Stimulated activated CD8-positive, alpha-beta memory T cell treated with anti-CD3 and anti-CD28 coated beads, Interleukin-7, amount 100 ng/mL, for 24 hours (primary cell): ENCODE data around the gene TROAP.
"Not testable (repeated sequence)": the region's sequence is repeated elsewhere in the genome, so short reads cannot be mapped to it uniquely, and the experiment has no call there.

Source experiments
- DNase-seq: peaks from one replicate; pipeline ENCODE4 v3.0.0-alpha.2; 2020; ENCODE audit warnings: low read depth

Gene TROAP, protein sequence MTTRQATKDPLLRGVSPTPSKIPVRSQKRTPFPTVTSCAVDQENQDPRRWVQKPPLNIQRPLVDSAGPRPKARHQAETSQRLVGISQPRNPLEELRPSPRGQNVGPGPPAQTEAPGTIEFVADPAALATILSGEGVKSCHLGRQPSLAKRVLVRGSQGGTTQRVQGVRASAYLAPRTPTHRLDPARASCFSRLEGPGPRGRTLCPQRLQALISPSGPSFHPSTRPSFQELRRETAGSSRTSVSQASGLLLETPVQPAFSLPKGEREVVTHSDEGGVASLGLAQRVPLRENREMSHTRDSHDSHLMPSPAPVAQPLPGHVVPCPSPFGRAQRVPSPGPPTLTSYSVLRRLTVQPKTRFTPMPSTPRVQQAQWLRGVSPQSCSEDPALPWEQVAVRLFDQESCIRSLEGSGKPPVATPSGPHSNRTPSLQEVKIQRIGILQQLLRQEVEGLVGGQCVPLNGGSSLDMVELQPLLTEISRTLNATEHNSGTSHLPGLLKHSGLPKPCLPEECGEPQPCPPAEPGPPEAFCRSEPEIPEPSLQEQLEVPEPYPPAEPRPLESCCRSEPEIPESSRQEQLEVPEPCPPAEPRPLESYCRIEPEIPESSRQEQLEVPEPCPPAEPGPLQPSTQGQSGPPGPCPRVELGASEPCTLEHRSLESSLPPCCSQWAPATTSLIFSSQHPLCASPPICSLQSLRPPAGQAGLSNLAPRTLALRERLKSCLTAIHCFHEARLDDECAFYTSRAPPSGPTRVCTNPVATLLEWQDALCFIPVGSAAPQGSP

GRCh38 chr12:49322708-49323523 lies at the start of gene TROAP:
TROAP (plus strand) TSS chr12:49323255; CDS start chr12:49323609, 354 bp downstream.
- DNase-seq: peak; percentile 92

- DNase-seq: no peak
Measured at GRCh38 chr12:49273726-49274395, 49.2 kb upstream of the TROAP start.

GRCh38 chr12:49274396-49275069 lies 48.5 kb upstream of the TROAP start:
- DNase-seq: no peak

- DNase-seq: no peak
Measured at GRCh38 chr12:49276304-49277290, 46.5 kb upstream of the TROAP start.

DNA sequence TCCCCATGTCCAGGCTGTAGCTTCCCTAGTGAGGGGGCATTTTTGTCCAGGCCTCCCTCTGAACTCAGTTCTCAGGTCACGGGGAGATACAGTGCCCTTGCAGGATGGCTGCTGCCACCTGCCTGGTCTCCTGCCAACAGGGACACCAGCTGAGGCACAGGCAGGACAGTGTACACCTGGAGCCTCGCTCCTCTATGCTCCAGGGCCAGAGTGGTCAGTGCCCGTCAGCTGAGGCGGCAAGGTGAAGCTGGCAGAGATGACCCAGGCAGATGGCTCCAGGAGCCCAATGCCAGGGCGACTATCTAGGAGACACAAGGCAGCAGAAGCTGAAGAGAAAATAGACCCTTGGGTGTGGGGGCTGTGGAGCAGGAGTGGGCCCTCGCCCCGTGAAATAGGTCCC lies 45.6 kb upstream of the TROAP start:
- no peak for DNase-seq

DNA sequence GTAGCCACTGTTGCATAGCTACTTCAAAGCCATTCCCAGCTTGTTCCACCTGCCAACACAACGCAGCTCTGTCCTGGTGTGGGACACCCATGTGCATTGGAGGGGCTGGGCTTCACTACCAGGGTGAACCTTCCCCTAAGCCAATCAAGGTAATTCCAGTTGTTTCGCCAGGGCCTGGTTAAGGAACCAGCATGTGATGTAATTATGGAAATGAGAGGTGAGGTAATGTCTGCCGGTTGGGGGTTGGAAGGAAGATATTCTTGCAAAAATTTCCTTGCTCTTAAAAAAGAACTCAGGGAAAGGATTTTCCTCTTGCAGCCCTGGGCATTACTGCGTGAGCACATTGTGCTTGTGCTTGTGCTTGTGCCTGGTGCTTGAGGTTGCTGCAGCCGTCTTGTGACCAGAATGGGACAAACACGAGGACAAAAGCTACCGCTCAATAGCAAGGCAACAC lies 43.3 kb upstream of the TROAP start:
- DNase-seq: no peak

DNA sequence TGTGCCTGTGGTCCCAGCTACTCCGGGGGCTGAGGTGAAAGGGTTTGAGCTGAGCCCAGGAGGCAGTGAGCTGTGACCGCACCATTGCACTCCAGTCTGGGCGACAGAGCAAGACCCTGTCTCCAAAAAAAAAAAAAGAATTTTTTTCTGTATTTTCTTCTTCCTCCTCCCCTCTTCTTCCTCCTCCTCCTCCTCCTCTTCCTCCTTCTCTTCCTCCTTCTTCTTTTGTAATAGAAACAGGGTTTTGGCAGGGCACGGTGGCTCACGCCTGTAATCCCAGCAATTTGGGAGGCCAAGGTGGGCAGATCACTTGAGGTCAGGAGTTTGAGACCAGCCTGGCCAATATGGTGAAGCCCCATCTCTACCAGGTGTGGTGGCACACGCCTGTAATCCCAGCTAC lies 42.5 kb upstream of the TROAP start:
- DNase-seq: not testable (repeated sequence)

GRCh38 chr12:49282302-49282701 lies 40.8 kb upstream of the TROAP start:
- no peak for DNase-seq

DNA sequence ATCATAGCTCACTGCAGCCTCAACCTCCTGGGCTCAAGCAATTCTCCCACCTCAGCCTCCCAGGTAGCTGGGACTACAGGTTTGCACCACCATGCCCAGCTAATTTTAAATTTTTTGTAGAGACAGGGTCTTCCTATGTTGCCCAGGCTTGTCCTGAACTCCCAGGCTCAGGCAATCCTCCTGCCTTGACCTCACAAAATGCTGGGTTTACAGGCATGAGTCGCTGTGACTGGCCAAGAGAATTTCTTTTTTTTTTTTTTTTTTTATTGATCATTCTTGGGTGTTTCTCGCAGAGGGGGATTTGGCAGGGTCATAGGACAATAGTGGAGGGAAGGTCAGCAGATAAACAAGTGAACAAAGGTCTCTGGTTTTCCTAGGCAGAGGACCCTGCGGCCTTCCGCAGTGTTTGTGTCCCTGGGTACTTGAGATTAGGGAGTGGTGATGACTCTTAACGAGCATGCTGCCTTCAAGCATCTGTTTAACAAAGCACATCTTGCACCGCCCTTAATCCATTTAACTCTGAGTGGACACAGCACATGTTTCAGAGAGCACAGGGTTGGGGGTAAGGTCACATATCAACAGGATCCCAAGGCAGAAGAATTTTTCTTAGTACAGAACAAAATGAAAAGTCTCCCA lies 40.2 kb upstream of the TROAP start:
- not testable (repeated sequence) for DNase-seq

- DNase-seq: no peak
Measured at GRCh38 chr12:49283541-49284429, 39.3 kb upstream of the TROAP start.

DNA sequence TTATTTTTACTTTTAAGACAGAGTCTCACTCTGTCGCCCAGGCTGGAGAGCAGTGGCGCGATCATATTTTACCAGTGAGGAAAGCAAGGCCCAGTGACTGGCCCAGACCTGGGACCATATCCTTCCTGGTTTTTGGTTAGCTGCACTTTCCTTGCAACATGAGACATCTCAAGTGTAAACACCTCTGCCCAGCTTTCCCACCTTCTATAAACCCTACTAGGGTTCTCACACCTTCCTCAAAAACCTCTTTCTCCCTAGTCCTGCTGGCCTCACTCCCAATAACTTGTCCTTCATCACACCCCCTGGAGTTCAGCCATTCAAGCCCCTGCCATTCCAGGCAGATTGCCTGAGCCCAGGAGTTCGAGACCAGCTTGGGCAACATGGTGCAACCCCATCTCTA lies 38.4 kb upstream of the TROAP start:
- no peak for DNase-seq

DNA sequence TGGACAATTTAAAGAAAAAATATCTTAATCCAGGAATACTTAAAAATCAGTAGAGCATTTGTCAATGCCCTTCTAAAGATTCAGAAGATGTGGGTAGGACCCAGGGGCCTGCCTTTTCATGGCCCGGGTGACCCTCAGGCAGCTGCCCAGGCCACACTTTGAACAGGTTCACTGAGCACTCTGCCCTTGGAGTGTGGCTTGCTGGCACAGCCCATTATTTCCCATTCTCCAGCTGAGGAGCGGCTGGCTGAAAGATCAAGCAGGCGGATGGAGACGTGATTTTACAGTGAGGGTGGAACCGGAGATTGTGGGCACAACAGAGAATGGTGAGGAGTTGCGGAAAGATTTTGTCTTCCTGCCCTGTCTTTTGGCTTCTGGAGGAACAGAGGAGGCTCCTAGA lies 35.2 kb upstream of the TROAP start:
- DNase-seq: no peak

GRCh38 chr12:49288412-49288853 lies 34.6 kb upstream of the TROAP start:
- DNase-seq: peak; percentile 25

DNA sequence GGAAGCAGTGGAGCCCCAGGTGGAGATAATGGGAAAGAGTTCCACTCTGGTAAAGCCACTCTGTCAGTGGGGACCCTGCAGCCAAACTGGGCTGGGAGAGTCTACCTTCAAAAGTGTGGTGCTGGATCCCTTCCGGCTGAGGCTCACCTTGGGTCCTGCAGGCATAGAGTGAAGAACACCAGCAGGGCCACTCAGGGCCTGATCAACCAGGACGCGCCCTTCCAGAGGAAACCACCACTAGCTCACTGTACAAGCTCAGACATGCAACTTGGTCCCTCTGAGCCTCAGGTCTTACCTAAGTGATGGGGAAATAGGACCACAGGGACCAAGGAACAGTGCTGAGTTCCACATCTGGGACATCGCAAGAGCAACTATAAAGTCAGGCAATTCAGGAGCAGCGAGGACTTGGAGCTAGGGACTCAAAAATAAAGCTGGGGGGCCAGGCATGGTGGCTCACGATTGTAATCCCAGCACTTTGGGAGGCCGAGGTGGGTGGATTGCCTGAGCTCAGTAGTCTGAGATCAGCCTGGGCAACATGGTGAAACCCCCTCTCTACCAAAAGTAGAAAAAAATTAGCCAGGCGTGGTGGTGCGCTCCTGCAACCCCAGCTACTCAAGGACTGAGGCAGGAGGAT lies 34.0 kb upstream of the TROAP start:
- DNase-seq: no peak

DNA sequence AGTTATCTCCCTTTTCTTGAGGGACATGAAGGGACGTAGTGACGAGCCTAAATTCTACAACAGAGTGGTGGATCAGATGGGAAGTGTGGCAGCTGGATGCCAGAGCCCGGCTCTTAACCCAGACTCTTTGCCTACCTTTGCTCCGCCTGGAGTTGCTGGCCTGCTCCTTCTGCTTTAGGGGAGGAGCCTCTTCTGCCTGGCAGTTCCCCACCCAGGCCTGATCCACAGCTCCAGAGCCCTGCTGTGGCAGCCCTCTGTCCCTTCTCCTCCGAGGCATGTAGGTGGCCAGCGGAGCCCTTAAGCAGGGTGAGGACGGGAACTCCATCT lies 30.4 kb upstream of the TROAP start:
- no peak for DNase-seq

GRCh38 chr12:49293056-49293956 lies 29.7 kb upstream of the TROAP start:
- DNase-seq: no peak
